Measurements from ENCODE around the gene NOTO.

GRCh38 chr2:73214120-73215035 is 12.0 kb downstream of the NOTO start, which contains the start of gene SMYD5:
- TF ChIP-seq CBX3 (IDR thresholded peaks at IDR 0.05; ENCODE audit: borderline replicate concordance, low read depth): no peak
- TF ChIP-seq, protein P1, sequence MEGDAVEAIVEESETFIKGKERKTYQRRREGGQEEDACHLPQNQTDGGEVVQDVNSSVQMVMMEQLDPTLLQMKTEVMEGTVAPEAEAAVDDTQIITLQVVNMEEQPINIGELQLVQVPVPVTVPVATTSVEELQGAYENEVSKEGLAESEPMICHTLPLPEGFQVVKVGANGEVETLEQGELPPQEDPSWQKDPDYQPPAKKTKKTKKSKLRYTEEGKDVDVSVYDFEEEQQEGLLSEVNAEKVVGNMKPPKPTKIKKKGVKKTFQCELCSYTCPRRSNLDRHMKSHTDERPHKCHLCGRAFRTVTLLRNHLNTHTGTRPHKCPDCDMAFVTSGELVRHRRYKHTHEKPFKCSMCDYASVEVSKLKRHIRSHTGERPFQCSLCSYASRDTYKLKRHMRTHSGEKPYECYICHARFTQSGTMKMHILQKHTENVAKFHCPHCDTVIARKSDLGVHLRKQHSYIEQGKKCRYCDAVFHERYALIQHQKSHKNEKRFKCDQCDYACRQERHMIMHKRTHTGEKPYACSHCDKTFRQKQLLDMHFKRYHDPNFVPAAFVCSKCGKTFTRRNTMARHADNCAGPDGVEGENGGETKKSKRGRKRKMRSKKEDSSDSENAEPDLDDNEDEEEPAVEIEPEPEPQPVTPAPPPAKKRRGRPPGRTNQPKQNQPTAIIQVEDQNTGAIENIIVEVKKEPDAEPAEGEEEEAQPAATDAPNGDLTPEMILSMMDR (IDR thresholded peaks at IDR 0.05 in 2 of 3, conservative IDR thresholded peaks at IDR 0.05 in 1 of 3; ENCODE audit: control insufficient read depth in 2 of 3, extremely low read depth in 1 of 3, insufficient read depth in 1 of 3, low read depth in 3 of 3, low read length in 3 of 3): no peak
- no peak for TF ChIP-seq EZH2 (IDR thresholded peaks at IDR 0.05; ENCODE audit: borderline replicate concordance, control insufficient read depth, low read depth, low read length)
- TF ChIP-seq, protein P2, sequence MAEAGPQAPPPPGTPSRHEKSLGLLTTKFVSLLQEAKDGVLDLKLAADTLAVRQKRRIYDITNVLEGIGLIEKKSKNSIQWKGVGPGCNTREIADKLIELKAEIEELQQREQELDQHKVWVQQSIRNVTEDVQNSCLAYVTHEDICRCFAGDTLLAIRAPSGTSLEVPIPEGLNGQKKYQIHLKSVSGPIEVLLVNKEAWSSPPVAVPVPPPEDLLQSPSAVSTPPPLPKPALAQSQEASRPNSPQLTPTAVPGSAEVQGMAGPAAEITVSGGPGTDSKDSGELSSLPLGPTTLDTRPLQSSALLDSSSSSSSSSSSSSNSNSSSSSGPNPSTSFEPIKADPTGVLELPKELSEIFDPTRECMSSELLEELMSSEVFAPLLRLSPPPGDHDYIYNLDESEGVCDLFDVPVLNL (IDR thresholded peaks at IDR 0.05; ENCODE audit: low read depth, low read length): no peak
- no peak for TF ChIP-seq ZSCAN29 (IDR thresholded peaks at IDR 0.05)
- TF ChIP-seq FOXK2 (IDR thresholded peaks at IDR 0.05): no peak
- TF ChIP-seq, protein P3, sequence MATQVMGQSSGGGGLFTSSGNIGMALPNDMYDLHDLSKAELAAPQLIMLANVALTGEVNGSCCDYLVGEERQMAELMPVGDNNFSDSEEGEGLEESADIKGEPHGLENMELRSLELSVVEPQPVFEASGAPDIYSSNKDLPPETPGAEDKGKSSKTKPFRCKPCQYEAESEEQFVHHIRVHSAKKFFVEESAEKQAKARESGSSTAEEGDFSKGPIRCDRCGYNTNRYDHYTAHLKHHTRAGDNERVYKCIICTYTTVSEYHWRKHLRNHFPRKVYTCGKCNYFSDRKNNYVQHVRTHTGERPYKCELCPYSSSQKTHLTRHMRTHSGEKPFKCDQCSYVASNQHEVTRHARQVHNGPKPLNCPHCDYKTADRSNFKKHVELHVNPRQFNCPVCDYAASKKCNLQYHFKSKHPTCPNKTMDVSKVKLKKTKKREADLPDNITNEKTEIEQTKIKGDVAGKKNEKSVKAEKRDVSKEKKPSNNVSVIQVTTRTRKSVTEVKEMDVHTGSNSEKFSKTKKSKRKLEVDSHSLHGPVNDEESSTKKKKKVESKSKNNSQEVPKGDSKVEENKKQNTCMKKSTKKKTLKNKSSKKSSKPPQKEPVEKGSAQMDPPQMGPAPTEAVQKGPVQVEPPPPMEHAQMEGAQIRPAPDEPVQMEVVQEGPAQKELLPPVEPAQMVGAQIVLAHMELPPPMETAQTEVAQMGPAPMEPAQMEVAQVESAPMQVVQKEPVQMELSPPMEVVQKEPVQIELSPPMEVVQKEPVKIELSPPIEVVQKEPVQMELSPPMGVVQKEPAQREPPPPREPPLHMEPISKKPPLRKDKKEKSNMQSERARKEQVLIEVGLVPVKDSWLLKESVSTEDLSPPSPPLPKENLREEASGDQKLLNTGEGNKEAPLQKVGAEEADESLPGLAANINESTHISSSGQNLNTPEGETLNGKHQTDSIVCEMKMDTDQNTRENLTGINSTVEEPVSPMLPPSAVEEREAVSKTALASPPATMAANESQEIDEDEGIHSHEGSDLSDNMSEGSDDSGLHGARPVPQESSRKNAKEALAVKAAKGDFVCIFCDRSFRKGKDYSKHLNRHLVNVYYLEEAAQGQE (IDR thresholded peaks at IDR 0.05; ENCODE audit: low read depth, low read length): no peak
- TF ChIP-seq TAF1 (IDR thresholded peaks at IDR 0.05; ENCODE audit: borderline replicate concordance, low read depth, low read length): peak; percentile 68; the same call in 1 of the 2 replicates
- TF ChIP-seq POLR2A (IDR thresholded peaks at IDR 0.05; ENCODE audit: low read depth, low read length): peak; percentile 88
- no peak for TF ChIP-seq STAT1 (conservative IDR thresholded peaks at IDR 0.05)

Measured in GM12878 (cell line).